ENCODE data around the gene INTS2. TPM values are rescaled to one million over a fixed set of nuclear protein-coding genes. Genes with fewer than 3 reads are reported as not detected.
"Not testable (repeated sequence)": the region's sequence is repeated elsewhere in the genome, so short reads cannot be mapped to it uniquely, and the experiment has no call there.

INTS2 gene, protein sequence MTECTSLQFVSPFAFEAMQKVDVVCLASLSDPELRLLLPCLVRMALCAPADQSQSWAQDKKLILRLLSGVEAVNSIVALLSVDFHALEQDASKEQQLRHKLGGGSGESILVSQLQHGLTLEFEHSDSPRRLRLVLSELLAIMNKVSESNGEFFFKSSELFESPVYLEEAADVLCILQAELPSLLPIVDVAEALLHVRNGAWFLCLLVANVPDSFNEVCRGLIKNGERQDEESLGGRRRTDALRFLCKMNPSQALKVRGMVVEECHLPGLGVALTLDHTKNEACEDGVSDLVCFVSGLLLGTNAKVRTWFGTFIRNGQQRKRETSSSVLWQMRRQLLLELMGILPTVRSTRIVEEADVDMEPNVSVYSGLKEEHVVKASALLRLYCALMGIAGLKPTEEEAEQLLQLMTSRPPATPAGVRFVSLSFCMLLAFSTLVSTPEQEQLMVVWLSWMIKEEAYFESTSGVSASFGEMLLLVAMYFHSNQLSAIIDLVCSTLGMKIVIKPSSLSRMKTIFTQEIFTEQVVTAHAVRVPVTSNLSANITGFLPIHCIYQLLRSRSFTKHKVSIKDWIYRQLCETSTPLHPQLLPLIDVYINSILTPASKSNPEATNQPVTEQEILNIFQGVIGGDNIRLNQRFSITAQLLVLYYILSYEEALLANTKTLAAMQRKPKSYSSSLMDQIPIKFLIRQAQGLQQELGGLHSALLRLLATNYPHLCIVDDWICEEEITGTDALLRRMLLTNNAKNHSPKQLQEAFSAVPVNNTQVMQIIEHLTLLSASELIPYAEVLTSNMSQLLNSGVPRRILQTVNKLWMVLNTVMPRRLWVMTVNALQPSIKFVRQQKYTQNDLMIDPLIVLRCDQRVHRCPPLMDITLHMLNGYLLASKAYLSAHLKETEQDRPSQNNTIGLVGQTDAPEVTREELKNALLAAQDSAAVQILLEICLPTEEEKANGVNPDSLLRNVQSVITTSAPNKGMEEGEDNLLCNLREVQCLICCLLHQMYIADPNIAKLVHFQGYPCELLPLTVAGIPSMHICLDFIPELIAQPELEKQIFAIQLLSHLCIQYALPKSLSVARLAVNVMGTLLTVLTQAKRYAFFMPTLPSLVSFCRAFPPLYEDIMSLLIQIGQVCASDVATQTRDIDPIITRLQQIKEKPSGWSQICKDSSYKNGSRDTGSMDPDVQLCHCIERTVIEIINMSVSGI
- total RNA-seq (2014; rRNA removed; shearing (Covaris generic)) = 34.9 and 35.2 TPM in 2 replicates
- 17.4 and 22.5 TPM in 2 replicates for polyA plus RNA-seq (2015; cell fraction: cytosol; rRNA removed)
- 54.0 and 56.9 TPM in 2 replicates for polyA plus RNA-seq (2015; cell fraction: nucleus; rRNA removed)

DNA sequence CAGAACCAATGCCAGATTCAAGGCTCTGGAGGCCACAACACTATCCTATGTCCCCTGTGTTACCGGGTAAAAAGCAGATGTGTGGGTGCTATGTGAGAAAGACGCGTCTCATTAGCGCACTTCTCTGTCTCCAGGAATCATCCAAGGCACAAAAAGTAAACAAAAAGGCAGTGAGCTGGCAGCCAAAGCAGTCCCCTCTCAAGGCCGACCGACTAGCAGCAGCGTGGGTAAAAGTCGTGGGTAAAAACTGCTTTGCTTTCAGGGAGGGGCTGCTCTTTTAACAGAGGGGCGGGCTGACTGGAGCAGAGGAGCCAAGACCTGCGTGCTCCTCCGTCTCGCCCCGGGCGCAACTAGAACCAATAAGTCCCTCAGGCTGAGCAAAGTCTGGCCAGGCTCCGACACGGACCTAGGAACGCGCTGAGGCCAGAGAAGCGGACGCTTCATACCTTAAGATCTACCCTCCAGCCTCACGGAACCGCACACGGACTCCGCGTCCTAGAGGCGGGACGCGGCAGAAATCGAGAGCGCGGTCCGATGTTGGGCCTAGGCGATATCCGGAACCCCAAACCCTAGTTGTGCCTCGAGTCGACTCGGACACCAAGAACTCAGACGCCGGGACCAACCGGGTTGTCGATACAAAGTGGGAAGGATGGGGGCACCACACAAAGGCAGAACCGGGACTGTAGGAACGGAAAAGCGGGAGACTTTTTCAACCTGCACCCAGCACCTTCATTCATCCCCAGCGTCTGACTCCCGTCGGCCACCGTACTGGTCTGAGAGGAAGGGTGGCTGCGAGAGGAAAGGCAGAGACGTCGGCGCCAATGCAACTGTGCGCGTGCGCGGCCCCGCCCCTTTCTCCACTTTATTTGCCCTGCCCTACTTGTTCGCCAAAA, at the start of gene INTS2:
Gene INTS2 (minus strand): TSS at position 775 of the 893 bp plus-strand sequence. CDS start 1,338 bp downstream, outside the sequence.
- peak; percentile 98 for DNase-seq (ENCODE audit: low read depth, low spot score)
- in situ Hi-C loops (cut with HindIII; ENCODE audit: low pct_unique_long_range_greater_than_20kb, low sequenced_read_pairs) = no loop called here

DNA sequence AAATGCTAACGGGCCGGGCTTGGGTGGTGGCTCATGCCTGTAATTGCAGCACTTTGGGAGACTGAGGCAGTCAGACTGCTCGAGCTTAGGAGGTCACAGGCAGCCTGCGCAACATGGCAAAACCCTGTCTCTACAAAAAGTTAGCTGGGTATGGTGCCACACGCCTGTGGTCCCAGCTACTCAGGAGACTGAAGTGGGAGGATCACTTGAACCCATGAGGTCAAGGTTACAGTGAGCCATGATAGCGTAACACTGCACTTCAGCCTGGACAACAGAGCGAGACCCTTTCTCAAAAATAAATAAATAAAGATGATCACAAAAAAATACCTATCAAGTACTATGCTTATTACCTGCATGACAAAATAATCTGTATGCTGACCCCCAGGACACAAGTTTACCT, 46.3 kb upstream of the INTS2 start:
- no peak for DNase-seq (ENCODE audit: low read depth, low spot score)
- in situ Hi-C loops (cut with HindIII; ENCODE audit: low pct_unique_long_range_greater_than_20kb, low sequenced_read_pairs) = no loop called here

DNA sequence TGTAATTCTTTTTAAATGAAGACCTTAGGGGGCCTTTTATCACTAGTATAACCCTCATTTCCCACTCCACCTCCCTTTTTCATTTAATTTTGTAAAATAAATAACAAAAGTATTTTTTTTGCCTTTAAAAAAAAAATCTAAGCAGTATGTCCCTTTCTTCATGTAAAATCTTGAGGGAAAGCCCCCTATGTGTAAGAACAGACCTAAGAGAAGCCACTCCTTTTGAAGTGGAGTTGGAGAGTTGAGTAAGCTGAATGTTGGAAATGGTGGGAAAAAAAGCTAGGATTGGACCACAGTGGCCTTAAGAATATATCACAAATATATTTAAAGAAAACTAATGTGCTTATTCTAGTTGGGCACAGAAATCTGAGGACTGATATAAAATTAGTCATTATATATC, 44.5 kb upstream of the INTS2 start:
- DNase-seq (ENCODE audit: low read depth, low spot score) = no peak
- in situ Hi-C loops (cut with HindIII; ENCODE audit: low pct_unique_long_range_greater_than_20kb, low sequenced_read_pairs) = no loop called here

DNA sequence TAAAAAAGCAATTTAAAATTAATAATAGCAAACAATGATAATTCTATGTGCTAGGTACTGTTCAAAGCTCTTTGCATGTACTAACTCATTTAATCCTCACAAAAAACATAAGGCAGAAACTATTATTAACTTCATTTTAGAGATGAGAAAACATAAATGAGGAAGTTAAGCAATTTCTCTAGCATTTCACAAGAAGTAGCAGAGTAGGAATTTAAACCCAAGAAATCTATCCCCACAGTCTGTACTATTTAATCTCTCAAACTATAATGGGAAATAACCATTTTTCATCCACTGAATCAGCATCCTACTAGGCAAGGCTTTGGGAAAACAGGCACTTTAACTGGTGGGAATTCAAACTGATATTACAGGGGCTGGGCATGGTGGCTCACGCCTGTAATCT, 42.2 kb upstream of the INTS2 start:
- in situ Hi-C loops (cut with HindIII; ENCODE audit: low pct_unique_long_range_greater_than_20kb, low sequenced_read_pairs) = no loop called here
- DNase-seq (ENCODE audit: low read depth, low spot score) = no peak

DNA sequence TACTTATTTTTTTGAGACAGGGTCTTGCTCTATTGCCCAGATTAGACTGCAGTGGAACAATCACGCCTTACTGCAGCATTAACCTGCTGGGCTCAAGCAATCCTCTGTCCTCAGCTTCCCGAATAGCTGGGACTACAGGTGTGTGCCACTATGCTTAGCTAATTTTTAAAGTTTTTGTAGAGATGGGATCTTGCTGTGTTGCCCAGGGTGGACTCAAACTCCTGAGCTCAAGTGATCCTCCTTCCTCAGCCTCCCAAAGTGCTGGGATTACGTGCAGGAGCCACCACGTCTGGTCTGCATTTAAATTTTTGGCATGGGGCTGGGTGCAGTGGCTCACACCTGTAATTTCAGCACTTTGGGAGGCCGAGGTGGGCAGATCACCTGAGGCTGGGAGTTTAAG, 41.0 kb upstream of the INTS2 start:
- in situ Hi-C loops (cut with HindIII; ENCODE audit: low pct_unique_long_range_greater_than_20kb, low sequenced_read_pairs) = no loop called here

DNA sequence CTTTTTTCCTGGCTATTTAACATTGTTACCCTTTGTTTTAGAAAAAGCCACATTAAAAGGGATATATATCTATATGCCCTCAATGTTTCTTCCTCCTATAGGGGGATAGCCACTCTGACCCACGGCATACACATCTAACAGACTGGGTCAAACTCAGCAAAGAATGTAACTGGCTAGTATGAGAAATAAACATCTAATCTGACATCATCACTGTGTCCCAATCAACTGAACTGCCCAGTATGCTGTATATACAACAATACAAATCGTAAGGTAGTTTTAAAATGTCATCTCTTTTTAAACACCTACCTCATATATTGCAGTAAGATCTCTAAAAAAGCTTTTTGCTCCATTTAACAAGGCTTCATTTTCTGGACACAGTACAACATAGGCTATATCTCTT, 39.9 kb upstream of the INTS2 start:
- DNase-seq (ENCODE audit: low read depth, low spot score) = no peak
- in situ Hi-C loops (cut with HindIII; ENCODE audit: low pct_unique_long_range_greater_than_20kb, low sequenced_read_pairs) = no loop called here

More for the DNA sequence above, 41.0 kb upstream of the INTS2 start:
- no peak for DNase-seq (ENCODE audit: low read depth, low spot score)

DNA sequence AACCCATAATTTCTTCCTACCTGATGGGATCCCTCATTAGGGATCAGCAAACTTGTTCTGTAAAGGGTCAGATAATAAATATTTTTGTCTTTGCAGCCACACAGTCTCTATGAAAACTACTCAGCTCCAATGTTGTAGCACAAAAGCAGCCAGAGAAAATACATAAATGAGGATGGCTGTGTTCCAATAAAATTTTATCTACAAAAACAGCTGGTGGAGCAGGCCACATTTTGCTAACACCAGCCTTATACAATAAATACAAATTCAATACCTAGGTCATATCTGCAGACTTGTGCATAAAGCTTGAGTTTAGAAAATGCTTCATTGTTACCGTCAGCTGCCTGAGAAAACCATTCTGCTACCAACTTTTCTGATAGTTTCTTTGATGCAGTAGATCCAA, 38.4 kb upstream of the INTS2 start:
- in situ Hi-C loops (cut with HindIII; ENCODE audit: low pct_unique_long_range_greater_than_20kb, low sequenced_read_pairs) = no loop called here
- no peak for DNase-seq (ENCODE audit: low read depth, low spot score)

DNA sequence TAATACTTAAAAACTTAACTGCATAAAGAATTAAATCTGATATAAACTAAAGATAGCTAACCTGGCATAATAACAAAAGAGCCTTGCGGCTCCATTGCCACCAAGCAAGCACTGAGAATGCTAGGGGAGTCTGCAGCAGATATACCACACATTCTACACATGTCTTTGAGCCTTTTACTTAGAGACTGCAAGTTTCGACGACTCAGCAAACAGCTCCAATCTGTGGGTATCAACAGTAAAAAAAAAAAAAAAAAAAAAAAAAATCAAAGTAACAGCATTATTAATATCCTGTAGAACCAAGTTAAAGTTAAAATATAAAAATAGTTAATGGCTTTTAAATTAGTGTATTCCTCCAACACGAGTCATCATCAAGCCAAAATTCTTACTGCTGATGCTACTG, 27.8 kb upstream of the INTS2 start:
- in situ Hi-C loops (cut with HindIII; ENCODE audit: low pct_unique_long_range_greater_than_20kb, low sequenced_read_pairs) = no loop called here
- no peak for DNase-seq (ENCODE audit: low read depth, low spot score)

DNA sequence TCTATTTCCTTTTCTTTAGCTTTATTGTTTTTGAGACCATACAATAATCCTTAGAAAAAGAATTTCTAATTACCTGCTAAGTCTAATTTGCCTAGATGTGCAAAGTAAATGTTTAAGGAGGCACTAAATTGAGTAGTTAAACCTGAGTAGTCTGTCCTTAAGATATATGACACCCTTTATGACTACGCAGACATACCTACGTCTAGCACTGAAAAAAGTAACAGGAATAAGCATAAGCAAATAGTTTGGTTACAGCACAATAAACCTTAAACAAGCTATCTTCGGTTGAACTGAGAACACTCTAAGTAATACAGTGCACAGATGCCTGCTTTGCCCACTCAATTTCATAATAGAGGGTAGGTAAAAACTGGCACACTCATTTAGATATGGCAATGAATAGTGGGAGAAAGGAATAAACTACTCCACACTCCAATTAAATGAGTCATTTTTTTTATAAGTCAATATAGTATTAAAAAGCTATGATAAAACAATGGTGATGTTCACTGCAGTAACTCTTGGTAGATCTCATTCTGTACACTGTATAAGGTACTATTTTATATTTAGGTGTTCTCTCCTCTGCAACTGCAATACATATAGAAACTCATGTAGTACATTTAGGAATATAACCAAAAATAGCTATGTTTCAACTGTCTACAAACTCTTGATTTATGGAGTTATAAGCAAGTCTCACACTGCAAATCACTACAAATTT, 19.7 kb upstream of the INTS2 start:
- in situ Hi-C loops (cut with HindIII; ENCODE audit: low pct_unique_long_range_greater_than_20kb, low sequenced_read_pairs) = no loop called here
- DNase-seq (ENCODE audit: low read depth, low spot score) = no peak

DNA sequence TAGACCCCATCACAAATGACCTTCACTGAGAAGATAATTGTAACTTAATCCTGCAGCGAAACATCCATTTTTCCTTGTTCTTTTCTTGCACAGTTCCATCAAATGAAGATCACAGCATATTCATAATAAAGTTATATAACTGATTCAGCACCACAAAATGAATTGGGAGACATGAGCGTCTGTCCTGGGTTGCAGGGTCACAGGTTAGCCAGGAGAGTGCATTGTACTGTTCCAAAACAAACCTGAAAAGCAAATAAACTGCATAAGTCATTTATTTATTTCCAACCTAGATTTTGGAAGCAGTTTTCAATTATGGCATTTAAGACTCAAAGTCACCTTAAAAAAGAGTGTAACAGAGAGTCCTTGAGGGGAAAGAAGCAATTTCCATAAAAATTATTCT, 18.6 kb upstream of the INTS2 start:
- no peak for DNase-seq (ENCODE audit: low read depth, low spot score)
- in situ Hi-C loops (cut with HindIII; ENCODE audit: low pct_unique_long_range_greater_than_20kb, low sequenced_read_pairs) = no loop called here

DNA sequence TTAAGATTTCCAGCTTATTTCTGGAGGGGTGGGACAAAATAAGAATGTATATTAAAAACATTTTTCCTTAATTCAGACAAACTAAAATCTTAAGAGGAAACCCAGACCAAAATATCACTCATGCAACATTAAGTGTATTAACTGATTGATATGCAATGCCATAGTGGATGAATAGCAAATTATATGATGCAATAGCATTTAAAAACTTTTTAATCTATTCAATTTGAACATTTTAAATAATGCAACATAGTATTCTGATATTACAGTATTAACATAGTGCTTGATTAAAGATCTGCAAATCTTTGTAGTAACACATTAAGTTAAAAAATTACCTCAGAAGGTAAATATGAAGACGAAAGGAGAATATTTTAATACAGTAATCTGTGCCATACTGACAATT, 15.3 kb upstream of the INTS2 start:
- DNase-seq (ENCODE audit: low read depth, low spot score) = no peak
- in situ Hi-C loops (cut with HindIII; ENCODE audit: low pct_unique_long_range_greater_than_20kb, low sequenced_read_pairs) = no loop called here

DNA sequence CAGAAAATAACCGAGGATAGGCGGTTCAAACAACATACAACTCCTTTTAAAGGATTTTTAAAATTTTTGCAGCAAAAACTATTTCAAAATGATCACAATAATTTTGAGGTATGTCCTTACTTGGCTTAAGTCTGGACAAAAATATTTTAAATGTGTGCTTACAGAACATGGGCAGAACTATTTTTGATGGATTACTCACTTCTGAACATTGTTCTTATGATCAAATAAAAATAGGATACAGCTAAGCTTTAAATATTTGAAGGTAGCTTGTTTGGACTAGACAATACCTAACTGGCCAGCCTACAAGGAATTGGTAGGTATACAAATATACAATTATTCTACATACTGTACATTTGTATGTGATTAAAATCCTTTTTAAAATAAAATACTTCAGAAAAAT, 14.3 kb upstream of the INTS2 start:
- no peak for DNase-seq (ENCODE audit: low read depth, low spot score)
- in situ Hi-C loops (cut with HindIII; ENCODE audit: low pct_unique_long_range_greater_than_20kb, low sequenced_read_pairs) = no loop called here

DNA sequence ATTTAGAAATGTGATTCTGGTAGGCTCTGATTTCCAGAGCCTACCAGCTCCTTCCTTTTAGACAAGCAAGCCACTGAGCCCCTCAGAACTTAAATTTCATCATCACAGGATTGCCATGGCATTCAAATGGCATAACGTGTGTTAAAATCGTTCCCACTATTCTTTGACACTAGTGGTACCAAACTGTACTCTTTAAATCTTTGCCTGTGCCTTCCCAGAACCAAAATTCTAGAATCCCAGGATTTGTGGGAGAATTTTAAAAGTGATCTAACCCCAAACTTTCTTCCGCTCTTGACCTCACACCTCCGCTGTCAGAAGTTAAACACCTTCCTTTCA, 287 bp upstream of the INTS2 start:
- no peak for DNase-seq (ENCODE audit: low read depth, low spot score)
- in situ Hi-C loops (cut with HindIII; ENCODE audit: low pct_unique_long_range_greater_than_20kb, low sequenced_read_pairs) = no loop called here

DNA sequence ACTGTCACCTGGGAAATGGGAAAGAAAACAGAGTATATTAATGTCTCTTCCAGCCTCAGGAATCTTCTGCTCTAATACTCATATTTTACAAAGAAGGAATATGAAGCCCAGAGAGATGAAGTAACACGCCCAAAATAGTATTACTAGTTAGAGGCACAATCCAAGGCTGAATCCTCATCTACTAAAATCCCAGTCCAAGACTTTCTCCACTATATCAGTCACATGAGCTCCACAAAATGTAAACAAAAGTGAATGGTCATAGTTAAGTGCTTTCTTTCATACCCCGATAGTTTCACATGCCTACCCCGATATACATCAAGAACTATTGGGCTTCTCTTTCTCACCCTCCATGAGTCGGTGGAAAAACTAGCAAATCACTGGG, 965 bp downstream of the INTS2 start:
- in situ Hi-C loops (cut with HindIII; ENCODE audit: low pct_unique_long_range_greater_than_20kb, low sequenced_read_pairs) = no loop called here
- DNase-seq (ENCODE audit: low read depth, low spot score) = no peak

DNA sequence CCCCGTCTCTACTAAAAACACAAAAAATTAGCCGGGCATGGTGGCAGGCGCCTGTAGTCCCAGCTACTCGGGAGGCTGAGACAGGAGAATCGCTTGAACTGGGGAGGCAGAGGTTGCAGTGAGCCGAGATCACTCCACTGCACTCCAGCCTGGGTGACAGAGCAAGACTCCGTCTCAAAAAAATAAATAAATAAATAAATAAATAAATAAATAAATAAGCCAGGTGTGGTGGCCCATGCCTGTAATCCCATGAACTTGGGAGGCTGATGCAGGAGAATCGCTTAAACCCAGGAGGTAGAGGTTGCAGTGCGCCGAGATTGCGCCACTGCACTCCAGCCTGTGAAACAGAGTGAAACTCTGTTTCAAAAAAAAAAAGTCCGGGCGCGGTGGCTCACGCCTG, 12.6 kb downstream of the INTS2 start:
- in situ Hi-C loops (cut with HindIII; ENCODE audit: low pct_unique_long_range_greater_than_20kb, low sequenced_read_pairs); DNase-seq (ENCODE audit: low read depth, low spot score): not testable (repeated sequence)

DNA sequence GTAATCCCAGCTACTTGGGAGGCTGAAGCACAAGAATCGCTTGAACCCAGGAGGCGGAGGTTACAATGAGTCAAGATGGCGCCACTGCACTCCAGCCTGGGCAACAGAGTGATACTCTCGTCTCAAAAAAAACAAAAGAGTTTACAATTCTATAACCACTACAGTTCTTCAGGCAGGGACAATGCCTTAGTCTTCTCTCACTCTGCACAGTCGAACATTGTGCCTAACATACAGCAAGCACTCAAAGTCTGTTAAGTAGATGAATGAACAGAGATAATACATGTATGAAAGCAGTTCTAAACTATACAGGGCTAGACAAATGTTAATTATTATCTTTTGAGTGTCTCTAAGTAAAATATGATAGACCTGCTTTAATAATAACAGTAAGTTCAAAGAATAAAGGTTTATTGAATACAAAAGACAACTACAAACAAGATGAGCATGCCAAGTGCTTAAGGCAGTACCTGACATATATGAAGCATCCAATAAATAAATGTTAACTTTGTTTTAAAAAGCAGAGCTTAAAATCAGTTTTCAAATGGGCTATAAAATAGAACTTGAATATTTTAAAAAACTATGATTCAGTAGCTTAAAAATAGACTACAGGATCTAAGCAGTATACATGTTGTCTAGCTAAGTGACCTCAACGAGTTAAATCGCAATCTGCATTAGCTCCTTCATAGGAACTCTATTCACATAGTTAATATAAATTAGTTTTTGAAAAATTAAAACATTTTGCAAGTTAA, 19.3 kb downstream of the INTS2 start:
- in situ Hi-C loops (cut with HindIII; ENCODE audit: low pct_unique_long_range_greater_than_20kb, low sequenced_read_pairs) = no loop called here
- no peak for DNase-seq (ENCODE audit: low read depth, low spot score)
